Islet of Langerhans (tissue), 1 donor: Measurements from ENCODE around the gene CTDSPL2.
"Not testable (repeated sequence)": the region's sequence is repeated elsewhere in the genome, so short reads cannot be mapped to it uniquely, and the experiment has no call there.

Source experiments
- FAIRE-seq: peaks from one replicate; lab custom pipeline; 2011; peaks lifted over from hg19 to GRCh38; lab: Jason Lieb, UNC

Gene CTDSPL2

DNA sequence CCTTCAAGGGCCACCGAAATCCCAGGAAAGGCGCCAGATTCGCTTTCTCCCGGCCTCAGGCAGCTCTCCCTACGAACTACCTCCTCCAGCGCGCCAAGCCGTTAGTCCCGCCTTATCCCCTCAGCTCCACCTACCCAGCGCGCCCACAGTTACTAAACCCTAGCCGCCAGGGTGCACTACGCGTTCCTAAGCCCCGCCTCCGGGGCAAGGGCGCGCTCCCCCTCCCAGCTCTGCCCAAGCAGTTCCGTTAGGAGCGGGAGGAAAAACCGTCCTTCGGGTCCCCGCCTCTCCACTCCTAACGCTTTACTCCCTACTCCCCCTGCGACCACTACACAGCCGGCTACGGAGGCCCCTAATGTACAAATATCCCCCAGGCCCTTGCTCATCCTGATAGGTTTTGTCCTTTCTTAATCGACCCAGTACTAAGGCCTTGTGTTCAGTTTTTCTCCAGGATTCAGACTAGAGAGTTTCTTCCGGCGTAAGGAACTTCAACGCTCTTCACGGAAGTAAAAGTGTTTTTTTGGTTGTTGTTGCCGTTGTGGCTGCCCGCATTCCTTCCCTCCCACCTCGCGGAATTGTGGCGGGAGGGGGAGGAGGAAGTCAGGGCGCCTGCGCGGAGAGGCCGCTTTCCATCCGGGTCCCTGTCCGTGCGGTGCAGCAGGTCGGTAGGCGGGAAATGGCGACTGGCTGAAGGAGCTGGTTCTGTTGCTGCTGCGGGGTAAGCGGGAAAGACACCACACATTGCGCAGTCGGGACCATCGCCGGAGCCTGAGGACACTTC lies at the start of gene CTDSPL2:
Gene CTDSPL2, plus strand, starts transcription at position 655 of the 781 bp plus-strand sequence. CDS start 31,386 bp downstream, outside the sequence.
- no peak for FAIRE-seq

DNA sequence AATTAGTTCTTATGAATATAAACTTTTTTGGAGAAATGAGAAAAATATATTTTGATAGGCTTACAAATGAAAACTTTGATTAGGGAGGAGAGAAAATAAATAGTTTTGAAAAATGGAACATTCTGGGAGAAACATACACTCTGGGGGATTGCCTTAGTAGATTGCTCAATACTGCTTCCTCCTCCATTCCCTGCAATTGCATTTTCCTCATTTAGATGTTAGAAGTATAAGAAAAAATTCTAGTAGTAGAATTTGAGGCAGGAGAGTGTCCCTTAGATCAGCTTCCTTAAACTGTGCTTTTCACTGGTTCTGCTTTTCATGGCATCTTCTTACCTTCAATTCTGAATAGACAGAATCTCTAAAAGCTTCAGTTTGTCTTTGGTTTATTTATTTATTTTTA lies 46.2 kb upstream of the CTDSPL2 start:
- no peak for FAIRE-seq

DNA sequence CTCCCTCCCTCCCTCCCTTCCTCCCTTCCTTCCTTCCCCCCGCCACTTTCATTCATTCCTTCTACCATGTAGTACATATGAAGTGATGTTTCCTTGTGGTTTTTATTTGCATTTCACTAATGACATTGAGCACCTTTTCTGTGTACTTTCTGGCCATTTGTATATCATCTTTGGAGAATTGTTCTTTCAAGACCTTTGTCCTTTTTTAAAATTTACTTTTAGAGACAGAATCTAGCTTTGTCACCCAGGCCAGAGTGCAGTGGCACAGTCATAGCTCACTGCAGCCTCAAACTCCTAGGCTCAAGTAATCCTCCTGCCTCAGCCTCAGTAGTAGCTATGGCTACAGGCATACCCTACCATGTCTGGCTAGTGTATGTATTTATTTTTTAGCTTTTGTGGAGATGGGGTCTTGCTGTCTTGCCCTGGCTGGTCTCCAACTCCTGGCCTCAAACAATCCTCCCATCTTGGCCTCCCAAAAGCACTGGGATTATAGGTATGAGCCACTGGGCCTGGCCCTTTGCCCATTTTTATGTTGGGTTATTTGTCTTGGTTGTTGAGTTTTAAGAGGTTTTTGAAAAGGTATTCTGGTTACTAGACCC lies 42.0 kb upstream of the CTDSPL2 start:
- no peak for FAIRE-seq

DNA sequence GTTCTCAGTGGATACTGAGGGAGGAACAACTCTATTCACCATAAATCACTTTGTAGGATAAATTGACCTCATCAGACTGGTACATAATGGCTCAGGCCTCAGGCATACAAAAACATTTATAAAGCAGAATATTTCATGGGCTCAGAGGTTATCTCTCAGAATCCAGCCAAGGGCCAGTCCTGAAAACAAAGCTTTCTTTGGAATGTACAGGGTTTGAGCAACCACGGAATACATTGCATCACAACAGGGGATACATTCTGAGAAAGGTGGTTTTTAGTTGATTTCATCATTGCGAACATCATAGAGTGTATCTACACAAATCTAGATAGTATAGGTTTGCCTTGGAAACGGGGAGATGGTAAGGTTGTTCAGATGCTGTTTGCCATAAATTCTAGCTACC lies 33.4 kb upstream of the CTDSPL2 start:
- FAIRE-seq: no peak

- no peak for FAIRE-seq
Observed at GRCh38 chr15:44394562-44394961, 32.9 kb upstream of the CTDSPL2 start.

DNA sequence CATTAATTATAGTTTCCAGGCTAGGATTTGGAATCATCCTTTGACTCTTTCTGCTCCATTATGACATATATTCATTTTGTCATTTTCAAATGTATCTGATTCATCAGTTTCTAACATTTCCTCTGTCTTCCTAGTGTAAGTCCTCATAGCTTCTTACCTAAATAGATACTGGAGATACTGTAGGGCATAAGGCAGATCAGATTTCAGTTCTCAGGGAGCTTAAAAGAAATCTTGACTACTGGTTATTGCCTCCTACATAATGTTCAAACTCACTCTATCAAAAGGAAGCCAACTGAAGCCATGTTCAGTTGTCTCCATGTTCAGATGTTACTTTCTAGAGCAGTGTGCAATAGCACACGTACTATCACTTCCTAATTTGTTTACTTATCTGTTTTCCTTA lies 29.6 kb upstream of the CTDSPL2 start:
- no peak for FAIRE-seq

DNA sequence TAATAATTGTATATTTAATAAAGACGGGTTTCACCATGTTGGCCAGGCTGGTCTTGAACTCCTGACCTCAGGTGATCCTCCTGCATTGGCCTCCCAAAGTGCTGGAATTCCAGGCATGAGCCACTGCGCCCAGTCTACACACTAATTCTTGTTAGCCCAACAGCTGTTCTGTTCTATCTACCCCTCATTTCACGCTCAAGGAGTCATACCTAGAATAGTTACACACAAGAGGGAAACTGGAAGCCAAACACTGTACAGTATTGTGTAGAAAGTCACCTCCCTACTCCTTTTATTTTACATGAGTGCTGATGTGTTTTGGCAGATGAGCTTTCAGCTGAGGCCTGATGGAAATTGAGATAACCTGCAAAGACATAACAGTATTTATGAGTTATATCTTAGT lies 13.4 kb upstream of the CTDSPL2 start:
- no peak for FAIRE-seq

DNA sequence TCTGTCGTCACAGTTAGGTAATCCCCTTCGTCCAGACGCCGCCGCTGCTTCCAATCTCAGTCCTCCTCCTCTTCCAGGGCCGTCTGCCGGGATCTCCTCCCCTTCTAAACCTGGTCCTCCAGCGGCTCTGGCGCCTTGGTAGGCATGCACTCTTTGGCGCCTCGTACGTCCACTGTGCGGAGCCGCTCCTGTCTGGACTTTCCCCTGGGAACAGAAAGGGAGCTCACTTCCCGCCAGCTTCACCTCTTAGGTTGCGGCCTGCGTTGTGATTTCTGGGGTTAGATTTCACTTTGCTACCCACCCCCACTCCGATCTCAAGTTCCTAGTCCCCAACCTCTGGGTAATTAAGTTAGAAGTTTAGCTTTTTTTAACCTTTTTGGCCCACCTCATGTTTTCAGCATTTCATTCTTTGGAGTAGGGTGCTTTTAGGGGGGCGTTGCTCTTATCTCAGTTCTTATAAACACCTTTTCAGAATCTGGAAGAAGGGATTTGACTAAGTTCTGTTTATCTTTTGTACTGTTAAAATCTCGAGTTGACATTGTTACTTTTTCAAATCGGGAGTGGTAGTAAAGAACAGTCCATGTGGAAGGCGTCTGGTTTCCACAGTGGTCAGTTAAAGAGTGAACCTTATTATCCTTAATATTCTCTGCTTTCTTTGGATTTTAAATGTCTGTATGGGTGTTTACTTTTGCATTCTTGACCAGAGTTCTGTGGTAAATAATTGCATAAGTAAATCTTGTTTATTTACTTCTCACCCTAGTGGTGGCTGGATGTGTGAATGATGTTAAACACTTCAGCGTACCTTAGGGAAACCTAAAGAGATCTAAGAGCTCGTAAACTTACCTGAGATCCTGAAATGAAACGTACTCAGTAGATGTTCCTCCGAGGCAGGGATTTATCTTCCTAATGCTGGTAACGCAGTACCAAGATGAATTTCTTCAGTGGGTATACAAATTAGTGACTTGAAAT lies 611 bp downstream of the CTDSPL2 start:
- FAIRE-seq: no peak

DNA sequence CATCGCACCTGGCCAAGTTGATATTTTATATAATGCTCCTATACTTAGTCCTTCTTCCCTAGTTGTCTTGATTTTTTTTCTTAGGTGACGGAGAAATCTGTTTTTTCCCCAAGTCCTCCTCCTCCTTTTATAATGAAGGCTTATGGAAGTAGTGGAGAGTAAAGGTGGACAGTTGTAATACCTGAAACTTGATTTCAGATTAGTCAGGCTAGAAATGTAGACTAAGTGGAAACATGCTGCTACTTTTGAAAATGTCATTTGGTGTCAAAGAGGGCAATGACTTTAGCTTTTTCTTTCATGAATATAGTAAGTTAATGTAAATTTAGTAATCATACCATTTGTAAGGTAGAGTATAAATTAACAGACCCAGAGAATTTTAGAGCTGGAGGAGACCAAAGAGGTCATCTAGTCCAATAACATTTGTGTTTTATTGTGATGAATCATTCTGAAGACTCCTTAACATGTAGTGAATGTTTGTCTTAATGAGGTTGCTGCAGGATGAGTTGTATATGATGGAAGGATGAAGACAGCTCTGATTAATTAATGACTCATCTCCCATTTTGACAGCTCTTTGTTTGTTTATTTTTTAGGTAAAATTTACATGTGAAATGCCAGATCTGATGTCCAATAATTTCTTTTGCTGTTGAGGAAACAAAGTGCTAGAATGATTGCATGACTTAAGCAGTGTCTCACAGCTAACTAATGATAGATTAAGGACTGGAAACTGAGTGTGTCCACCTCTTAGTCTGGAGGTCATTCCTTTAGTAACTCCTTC lies 8.7 kb downstream of the CTDSPL2 start:
- FAIRE-seq: no peak

GRCh38 chr15:44438402-44438801 lies 11.0 kb downstream of the CTDSPL2 start:
- FAIRE-seq: no peak

GRCh38 chr15:44441095-44441501 lies 13.7 kb downstream of the CTDSPL2 start:
- FAIRE-seq: no peak

- no peak for FAIRE-seq
Observed at GRCh38 chr15:44443515-44443914, 16.1 kb downstream of the CTDSPL2 start.

DNA sequence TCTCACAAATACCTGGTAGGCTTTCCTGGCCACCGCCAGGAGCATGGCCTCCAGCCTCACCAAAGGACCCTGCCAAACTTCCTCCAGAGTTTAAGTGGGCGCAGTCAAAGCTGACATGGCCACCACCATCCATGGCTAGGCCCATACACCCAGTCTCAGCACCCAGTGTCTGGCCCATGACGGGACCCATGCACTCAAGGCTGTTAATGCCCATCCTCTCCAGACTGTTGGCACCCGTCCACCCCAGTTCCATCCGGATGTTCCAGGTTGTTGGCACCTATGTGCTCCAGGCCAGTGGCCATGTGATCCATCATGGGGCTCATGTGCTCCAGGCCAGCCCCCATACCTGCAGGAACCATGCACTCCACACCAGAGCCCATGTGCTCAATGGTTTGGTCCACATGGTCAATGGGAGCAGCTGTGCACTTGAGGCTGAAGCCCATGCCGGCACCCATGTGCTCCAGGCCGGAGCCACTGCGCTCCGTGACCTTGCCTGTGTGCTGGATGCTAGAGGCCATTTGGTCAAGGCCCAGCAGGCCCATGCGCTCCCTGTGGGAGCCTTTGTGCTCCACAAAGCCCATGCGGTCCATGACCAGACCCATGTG lies 20.4 kb downstream of the CTDSPL2 start:
- no peak for FAIRE-seq

DNA sequence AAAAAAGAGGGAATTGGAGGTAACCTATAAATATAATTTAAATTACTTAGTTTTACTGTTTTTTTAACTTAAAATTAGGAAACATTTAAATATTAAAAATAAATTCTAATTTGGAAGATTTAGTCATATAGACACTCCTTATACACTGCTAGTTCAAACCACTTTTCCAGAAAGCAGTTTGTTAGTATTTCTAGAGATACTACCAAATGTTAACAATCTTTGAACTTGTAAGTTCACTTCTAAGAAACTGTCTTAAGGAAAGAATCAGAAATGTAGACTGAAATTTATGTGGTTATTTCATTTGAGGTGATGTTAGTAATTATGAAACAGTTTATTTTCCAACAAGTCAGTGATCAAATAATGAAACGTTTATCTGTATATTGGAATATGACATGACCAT lies 22.7 kb downstream of the CTDSPL2 start:
- no peak for FAIRE-seq

- FAIRE-seq: not testable (repeated sequence)
Observed at GRCh38 chr15:44453578-44454283, 26.3 kb downstream of the CTDSPL2 start.

DNA sequence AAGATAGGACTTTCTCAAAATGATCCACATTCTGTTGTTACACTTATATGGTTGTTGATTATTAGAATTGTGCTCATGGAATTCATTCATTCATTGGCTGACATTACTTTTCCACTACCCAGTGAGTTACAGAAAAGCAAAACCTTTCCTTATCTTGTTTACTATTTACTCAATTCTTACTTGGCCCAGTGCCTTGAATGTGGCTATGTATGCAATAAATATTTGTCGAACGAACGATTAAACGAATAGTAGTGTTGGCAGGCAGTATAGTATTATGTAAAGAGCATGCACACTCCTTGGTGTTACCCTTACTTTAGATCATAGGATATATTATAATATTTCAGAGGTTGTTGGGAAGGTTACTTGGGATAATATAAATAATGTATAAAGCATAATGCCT lies 31.0 kb downstream of the CTDSPL2 start:
- no peak for FAIRE-seq

- peak; percentile 27 for FAIRE-seq
Observed at GRCh38 chr15:44468709-44469385, 41.4 kb downstream of the CTDSPL2 start.

DNA sequence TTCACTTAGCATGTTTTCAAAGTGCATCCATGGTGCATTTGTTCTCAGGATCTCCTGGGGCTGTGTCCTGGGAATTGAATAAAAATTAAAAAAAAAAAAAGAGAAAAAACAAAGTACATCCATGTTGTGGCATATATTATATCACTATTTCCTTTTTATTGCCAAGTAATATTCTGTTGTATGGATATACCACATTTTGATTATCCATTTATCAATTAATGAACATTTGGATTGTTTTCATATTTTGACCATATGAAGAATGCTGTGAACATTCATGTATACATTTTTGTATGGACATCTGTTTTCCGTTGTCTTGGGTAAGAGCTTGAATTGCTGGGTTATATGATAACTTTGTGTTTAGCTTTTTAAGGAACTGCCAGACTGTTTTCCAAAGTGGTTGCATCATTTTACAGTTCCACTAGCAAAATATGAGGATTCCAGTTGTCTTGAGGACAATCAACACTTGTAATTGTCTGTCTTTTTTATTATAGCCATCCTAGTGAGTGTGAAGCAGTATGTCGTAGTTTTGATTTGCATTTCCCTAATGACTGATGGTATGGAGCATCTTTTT lies 44.5 kb downstream of the CTDSPL2 start:
- FAIRE-seq: no peak

- no peak for FAIRE-seq
Observed at GRCh38 chr15:44479343-44479742, 51.9 kb downstream of the CTDSPL2 start.

DNA sequence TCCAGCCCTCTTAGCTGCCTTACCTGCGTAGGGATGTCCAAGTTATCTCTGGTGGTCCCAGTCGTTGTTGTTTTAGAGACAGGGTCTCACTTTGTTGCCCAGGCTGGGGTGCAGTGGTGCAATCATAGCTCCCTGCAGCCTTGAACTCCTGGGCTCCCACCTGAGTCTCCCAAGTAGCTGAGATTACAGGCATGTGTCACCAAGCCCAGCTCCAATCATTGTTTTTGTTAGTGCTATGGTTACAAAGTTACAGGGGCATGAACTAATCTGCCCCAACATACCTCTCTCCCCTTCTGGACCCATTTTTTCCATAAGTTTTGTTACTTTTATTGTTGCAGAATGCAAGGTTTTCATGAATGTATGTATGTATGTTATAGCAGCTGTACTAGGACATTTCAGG lies 54.7 kb downstream of the CTDSPL2 start:
- FAIRE-seq: no peak
